GM12878 (cell line): ENCODE results near the gene BMP7. TPM values are rescaled to one million over a fixed set of nuclear protein-coding genes. Genes with fewer than 3 reads are reported as not detected.

Experiments used
- ATAC-seq: fragments of 200-7000 bp; cut with Tn5 transposase; 3 replicates; pipeline ENCODE4 v1.9.1; 2020; ENCODE audit warnings: mild to moderate bottlenecking, moderate library complexity
- BruUV-seq: library from RNA; stranded (reverse); fragments of 400-500 nt; replicated peaks from 2 replicates; lab custom pipeline; 2021; lab: Mats Ljungman, UMichigan
- CTCF ChIA-PET: fragments of 300-600 bp; sonication (Branson Sonifier 250); formaldehyde crosslinking; extraction: SDS; loops from one replicate; lab custom pipeline; 2021; ENCODE audit warnings: inconsistent platforms; lab: Yijun Ruan, JAX
- POLR2A ChIA-PET: fragments of 350-600 bp; formaldehyde crosslinking; extraction: SDS; loops from one replicate; lab custom pipeline; 2021; ENCODE audit warnings: inconsistent platforms; lab: Charles Lee
- RAD21 ChIA-PET: fragments of 300-600 bp; sonication (Branson Sonifier 250); formaldehyde crosslinking; loops from one replicate; lab custom pipeline; 2023; ENCODE audit warnings: antibody characterized with exemption; ENCODE audit not compliant: unreplicated experiment; lab: Charles Lee
- SMC1A ChIA-PET: fragments of 300-600 bp; sonication (Branson Sonifier 250); formaldehyde crosslinking; loops from one replicate; lab custom pipeline; 2023; ENCODE audit not compliant: unreplicated experiment, uncharacterized antibody; lab: Charles Lee
- DNase-seq: peaks from one replicate; pipeline ENCODE4 v3.0.0-alpha.2; 2011; ENCODE audit warnings: low read depth, low spot score
- FAIRE-seq: peaks from 3 replicates; lab custom pipeline; 2011; peaks lifted over from hg19 to GRCh38; lab: Jason Lieb, UNC
- H2AFZ ChIP-seq: 2 replicates; pipeline ENCODE4 v1.6.0; 2011; ENCODE audit warnings: low read depth, low read length, control low read depth; ENCODE audit not compliant: control insufficient read depth
- H3K27ac ChIP-seq: 2 replicates; pipeline ENCODE4 v1.5.1; 2011; ENCODE audit warnings: control low read depth; ENCODE audit not compliant: control insufficient read depth, insufficient read depth
- H3K27me3 ChIP-seq, 2 experiments: replicated peaks in 1 of 2; 2 replicates each; pipeline versions ENCODE4 v1.6.0 to v1.6.1; 2011; ENCODE audit warnings: low read length in 1 of 2; ENCODE audit not compliant: control insufficient read depth in 2 of 2, insufficient read depth in 2 of 2
- H3K36me3 ChIP-seq, 2 experiments: 2 replicates each; pipeline ENCODE4 v1.5.1; 2011; ENCODE audit warnings: low read length in 1 of 2; ENCODE audit not compliant: control insufficient read depth in 2 of 2, insufficient read depth in 2 of 2
- H3K4me1 ChIP-seq: 2 replicates; pipeline ENCODE4 v1.6.1; 2011; ENCODE audit warnings: mild to moderate bottlenecking, low read length, moderate library complexity, mixed read lengths; ENCODE audit not compliant: control insufficient read depth, insufficient read depth
- H3K4me2 ChIP-seq: 2 replicates; pipeline ENCODE4 v1.6.0; 2011; ENCODE audit warnings: control low read depth; ENCODE audit not compliant: control insufficient read depth, insufficient read depth
- H3K4me3 ChIP-seq: fragments of 200-600 bp; sonication (generic); 2 replicates; pipeline ENCODE4 v1.5.1; 2016
- H3K79me2 ChIP-seq: 2 replicates; pipeline ENCODE4 v1.6.0; 2011; ENCODE audit warnings: low read length; ENCODE audit not compliant: control insufficient read depth, insufficient read depth
- H3K9ac ChIP-seq: 2 replicates; pipeline ENCODE4 v1.8.0; 2011; ENCODE audit warnings: low read length, control low read depth, mixed read lengths; ENCODE audit not compliant: control insufficient read depth, insufficient read depth
- H3K9me3 ChIP-seq: replicated peaks from 3 replicates; pipeline ENCODE4 v1.5.1; 2011; ENCODE audit warnings: mild to moderate bottlenecking, low read length; ENCODE audit not compliant: control insufficient read depth, insufficient read depth
- H4K20me1 ChIP-seq: 2 replicates; pipeline ENCODE4 v1.6.0; 2011; ENCODE audit not compliant: control insufficient read depth, insufficient read depth
- CEBPZ ChIP-seq: fragments of 150-350 bp; IDR thresholded peaks from 2 replicates; pipeline ENCODE4 v1.6.1; 2016; ENCODE audit warnings: low read depth, low read length
- ETV6 ChIP-seq, 2 experiments: fragments of 450-650 bp in 1 of 2; IDR thresholded peaks in 1 of 2; conservative IDR thresholded peaks in 1 of 2; 2 replicates each; pipeline ENCODE4 v1.6.1; 2014; ENCODE audit warnings: antibody characterized with exemption in 1 of 2, borderline replicate concordance in 1 of 2, low read depth in 1 of 2, mild to moderate bottlenecking in 1 of 2, moderate library complexity in 1 of 2
- FOXK2 ChIP-seq: fragments of 450-650 bp; IDR thresholded peaks from 2 replicates; pipeline ENCODE4 v1.6.1; 2017; ENCODE audit warnings: mild to moderate bottlenecking, moderate library complexity
- GABPA ChIP-seq: IDR thresholded peaks from 2 replicates; pipeline ENCODE4 v1.6.1; 2014; ENCODE audit warnings: antibody characterized with exemption, low read depth, mild to moderate bottlenecking, inconsistent platforms
- NFXL1 ChIP-seq: fragments of 450-650 bp; IDR thresholded peaks from 2 replicates; pipeline ENCODE4 v1.6.1; 2017; ENCODE audit warnings: antibody characterized with exemption, mild to moderate bottlenecking, borderline replicate concordance
- ZNF207 ChIP-seq: fragments of 450-650 bp; IDR thresholded peaks from 2 replicates; pipeline ENCODE4 v1.6.1; 2014; ENCODE audit warnings: antibody characterized with exemption, mild to moderate bottlenecking, borderline replicate concordance
- WGBS: methylation state at CpG from one replicate; pipeline ENCODE4 v1.1.6; 2016; ENCODE audit warnings: low lambda C conversion rate; ENCODE audit not compliant: insufficient replicate concordance, insufficient coverage; ENCODE audit errors: missing lambda C conversion rate; 5-methylcytosine and 5-hydroxymethylcytosine counted together
- in situ Hi-C: fragments of 300-500 bp; cut with MboI; formaldehyde crosslinking; loops from 9 replicates; pipeline ENCODE4 v1.14.3; 2018; ENCODE audit warnings: mixed read lengths
- intact Hi-C: fragments of 100-400 bp; cut with micrococcal nuclease; formaldehyde crosslinking; loops from one replicate; pipeline ENCODE4 v1.14.2; 2022; ENCODE audit not compliant: unreplicated experiment
- polyA plus RNA-seq, 11 experiments: library from polyadenylated mRNA; depleted of rRNA in 4 of 11; unstranded in 6 of 11; stranded (reverse) in 5 of 11; fragments of >200 nt; fragmentation: Nextera tagmentation in 4 of 11; fragmentation: Illumina TruSeq in 1 of 11; extraction: Ambion mirVana in 4 of 11; extraction: Trizol in 1 of 11; gene quantifications; 1 replicate in 1 of 11; 2 replicates in 10 of 11; pipeline versions ENCODE4 v1.2.1 to v1.2.3, GENCODE V29; 2011 to 2016; ENCODE audit warnings: inconsistent platforms in 2 of 11, missing spikeins in 2 of 11, low read depth in 1 of 11
- total RNA-seq, 4 experiments: library from RNA; depleted of rRNA in 3 of 4; stranded (reverse); fragments of >200 nt in 3 of 4; fragmentation: Illumina TruSeq in 1 of 4; extraction: Trizol in 1 of 4; gene quantifications; 2 replicates each; pipeline versions ENCODE4 v1.2.1 to v1.2.3, GENCODE V29; 2013 to 2021

BMP7 gene
- total and polyA plus RNA-seq, 10 of the 15 experiments (the other 5 are each of a cell fraction or from before 2014, with no cell fraction given), result 0.18 to 0.51 (median 0.28) TPM; not detected in 7

- TF ChIP-seq CEBPZ, result no peak
- TF ChIP-seq GABPA, result no peak
- TF ChIP-seq FOXK2, result no peak
- TF ChIP-seq, all 136 proteins: peak for 0
Measured at GRCh38 chr20:57260934-57261333, 5.5 kb downstream of the BMP7 start (continued).

- H3K36me3 ChIP-seq, result no peaks in the 10 kb centered on the region
- H3K79me2 ChIP-seq, result no peaks in the 10 kb centered on the region
- H3K9me3 ChIP-seq, result no peaks in the 10 kb centered on the region
- ChIA-PET CTCF (no interaction called here), SMC1A (no interaction called here), POLR2A (no interaction called here), RAD21 (no interaction called here)
- WGBS, result 36% methylated on average over 23 of the region's 23 CpGs
- H3K4me2 ChIP-seq, result no peak overlapping the region
- no peaks in the 10 kb centered on the region for H3K4me1 ChIP-seq
- FAIRE-seq (no peak), ATAC-seq (no peak), DNase-seq (no peak)
- intact Hi-C loops (no loop called here), in situ Hi-C loops (no loop called here)
- BruUV-seq, result no TSS peak
- no peak overlapping the region for H2AFZ ChIP-seq
- H3K4me3 ChIP-seq, result no peak overlapping the region
- no peak overlapping the region for H3K27ac ChIP-seq
- H3K9ac ChIP-seq, result no peak overlapping the region
- H4K20me1 ChIP-seq, result no peaks in the 10 kb centered on the region
- H3K27me3 ChIP-seq, result peaks cover 4 to 9% of the 10 kb centered on the region in 2 experiments
- no peak for TF ChIP-seq ZNF207
- peak; percentile 33; the same call in 1 of the 2 replicates for TF ChIP-seq NFXL1
- peak in 1 of 2 experiments; percentile 25; a peak in 1 of 4 replicates for TF ChIP-seq ETV6 (conservative IDR thresholded peaks at IDR 0.05 in 1 of 2, IDR thresholded peaks at IDR 0.05 in 1 of 2; ENCODE audit: borderline replicate concordance in 1 of 2, low read depth in 1 of 2)
Measured at GRCh38 chr20:57259938-57260921, 6.2 kb downstream of the BMP7 start.
